Measurements from ENCODE around the gene AKAIN1.

AKAIN1 gene

GRCh38 chr18:5197032-5197434, at the start of gene AKAIN1:
Gene AKAIN1, minus strand, starts transcription at chr18:5197257. Its CDS starts 204 bp downstream, at chr18:5197053.
- peak; percentile 13 for DNase-seq (ENCODE audit: low spot score)

- DNase-seq (ENCODE audit: low spot score) = no peak
Observed at GRCh38 chr18:5244941-5245340, 47.9 kb upstream of the AKAIN1 start.

- no peak for DNase-seq (ENCODE audit: low spot score)
Observed at GRCh38 chr18:5239447-5239846, 42.4 kb upstream of the AKAIN1 start.

- DNase-seq (ENCODE audit: low spot score) = no peak
Observed at GRCh38 chr18:5238371-5238976, 41.4 kb upstream of the AKAIN1 start.

- peak; percentile 90 for DNase-seq (ENCODE audit: low spot score)
Observed at GRCh38 chr18:5237723-5238370, 40.8 kb upstream of the AKAIN1 start.

- no peak for DNase-seq (ENCODE audit: low spot score)
Observed at GRCh38 chr18:5237083-5237722, 40.1 kb upstream of the AKAIN1 start.

GRCh38 chr18:5214583-5215351, 17.7 kb upstream of the AKAIN1 start:
- DNase-seq (ENCODE audit: low spot score) = no peak

GRCh38 chr18:5207471-5208150, 10.6 kb upstream of the AKAIN1 start:
- no peak for DNase-seq (ENCODE audit: low spot score)

- no peak for DNase-seq (ENCODE audit: low spot score)
Observed at GRCh38 chr18:5198311-5198710, 1.3 kb upstream of the AKAIN1 start.

- no peak for DNase-seq (ENCODE audit: low spot score)
Observed at GRCh38 chr18:5197461-5197860, 404 bp upstream of the AKAIN1 start.

GRCh38 chr18:5196253-5197031, 615 bp downstream of the AKAIN1 start:
- DNase-seq (ENCODE audit: low spot score) = no peak

- no peak for DNase-seq (ENCODE audit: low spot score)
Observed at GRCh38 chr18:5195656-5196055, 1.4 kb downstream of the AKAIN1 start.

GRCh38 chr18:5180254-5180653, 16.8 kb downstream of the AKAIN1 start:
- no peak for DNase-seq (ENCODE audit: low spot score)

GRCh38 chr18:5178519-5178918, 18.5 kb downstream of the AKAIN1 start:
- no peak for DNase-seq (ENCODE audit: low spot score)

- no peak for DNase-seq (ENCODE audit: low spot score)
Observed at GRCh38 chr18:5175378-5175777, 21.7 kb downstream of the AKAIN1 start.

- no peak for DNase-seq (ENCODE audit: low spot score)
Observed at GRCh38 chr18:5173646-5174045, 23.4 kb downstream of the AKAIN1 start.

GRCh38 chr18:5173236-5173635, 23.8 kb downstream of the AKAIN1 start:
- DNase-seq (ENCODE audit: low spot score) = no peak

GRCh38 chr18:5167831-5168230, 29.2 kb downstream of the AKAIN1 start:
- no peak for DNase-seq (ENCODE audit: low spot score)

GRCh38 chr18:5166606-5167280, 30.3 kb downstream of the AKAIN1 start:
- no peak for DNase-seq (ENCODE audit: low spot score)

GRCh38 chr18:5164903-5165302, 32.2 kb downstream of the AKAIN1 start:
- DNase-seq (ENCODE audit: low spot score) = no peak

- DNase-seq (ENCODE audit: low spot score) = no peak
Observed at GRCh38 chr18:5162111-5162510, 34.9 kb downstream of the AKAIN1 start.
